Tibial nerve (tissue), 4 donors: Measurements from ENCODE around the gene DHX36.

Experiments
- CTCF ChIP-seq, 5 experiments: fragments of 200-600 bp in 3 of 5; fragments of 450-650 bp in 2 of 5; sonication (generic) in 3 of 5; IDR thresholded peaks; one replicate each; pipeline ENCODE4 v1.5.1; 2016 to 2019; ENCODE audit warnings: antibody characterized with exemption in 5 of 5, mild to moderate bottlenecking in 3 of 5, moderate library complexity in 2 of 5
- EP300 ChIP-seq, 2 donors: sonication (generic); formaldehyde crosslinking; IDR thresholded peaks; one replicate each; pipeline ENCODE4 v1.6.1; 2017; ENCODE audit warnings: antibody characterized with exemption in 2 of 2, mild to moderate bottlenecking in 1 of 2
- POLR2A ChIP-seq, 2 donors: fragments of 450-650 bp; IDR thresholded peaks; one replicate each; pipeline ENCODE4 v1.6.1; 2017; ENCODE audit warnings: antibody characterized with exemption in 2 of 2, mild to moderate bottlenecking in 2 of 2, moderate library complexity in 2 of 2

GRCh38 chr3:154251610-154252009 is 72.7 kb downstream of the DHX36 start:
- no peak for TF ChIP-seq POLR2A (IDR thresholded peaks at IDR 0.05)
- TF ChIP-seq CTCF (IDR thresholded peaks at IDR 0.05) = no peak
- no peak for TF ChIP-seq EP300 (IDR thresholded peaks at IDR 0.05)
